ENCODE results near the gene EFL1. TPM values are rescaled to one million over a fixed set of nuclear protein-coding genes. Genes with fewer than 3 reads are reported as not detected.

Gene EFL1
- total and polyA plus RNA-seq, 2 of the 8 experiments (the other 6 are each of a cell fraction or from before 2014, with no cell fraction given) = 10.8 to 31.5 TPM

GRCh38 chr15:82300883-82301282 lies 38.3 kb upstream of the EFL1 start:
- Histone ChIP-seq H2AFZ (ENCODE audit: low read length) (no peak overlapping the region), H3K14ac (ENCODE audit: insufficient read length) (no peak overlapping the region), H3K18ac (ENCODE audit: extremely low read depth, low read length) (no peak overlapping the region), H3K36me3 (ENCODE audit: control insufficient read depth in 2 of 4, insufficient read depth in 4 of 4, low read length in 3 of 4) (no peaks in the 10 kb centered on the region), H3K79me1 (ENCODE audit: low read depth, low read length) (no peaks in the 10 kb centered on the region), H4K5ac (ENCODE audit: insufficient read length, low read depth, low read length) (no peak overlapping the region), H3K9ac (replicated peaks in 1 of 4; ENCODE audit: extremely low read depth in 1 of 4, low read depth in 3 of 4, low read length in 3 of 4) (no peak overlapping the region), H3K4ac (replicated peaks; ENCODE audit: insufficient read length, low read depth, low read length) (no peak overlapping the region), H3K27ac (ENCODE audit: low read depth, low read length) (no peak overlapping the region), H2BK120ac (replicated peaks; ENCODE audit: low read depth, low read length) (no peak overlapping the region), H2BK20ac (ENCODE audit: low read length) (no peak overlapping the region), H3K9me3 (ENCODE audit: insufficient read depth in 2 of 2, low read depth in 1 of 2, low read length in 1 of 2) (no peaks in the 10 kb centered on the region), H2BK12ac (ENCODE audit: low read depth, low read length) (no peak overlapping the region), H3K4me1 (replicated peaks in 1 of 4; ENCODE audit: control insufficient read depth in 3 of 4, insufficient read depth in 4 of 4, low read length in 3 of 4) (peaks cover 0 to 3% (median 0%) of the 10 kb centered on the region in 4 experiments; a peak in 2 of 7 replicates), H3K4me2 (ENCODE audit: insufficient read depth in 1 of 2, low read depth in 2 of 2, low read length in 2 of 2) (no peak overlapping the region), H3K23ac (ENCODE audit: insufficient read length) (no peak overlapping the region), H2AK5ac (ENCODE audit: low read depth, low read length) (no peak overlapping the region), H2BK5ac (ENCODE audit: low read depth, low read length) (no peak overlapping the region), H4K20me1 (replicated peaks in 1 of 2; ENCODE audit: control insufficient read depth in 1 of 2, insufficient read depth in 2 of 2, low read length in 2 of 2) (no peaks in the 10 kb centered on the region), H3K79me2 (ENCODE audit: control insufficient read depth in 1 of 2, insufficient read depth in 2 of 2, low read length in 2 of 2) (no peaks in the 10 kb centered on the region), H3K23me2 (ENCODE audit: low read depth, low read length) (no peaks in the 10 kb centered on the region), H3K27me3 (replicated peaks in 1 of 4; ENCODE audit: control insufficient read depth in 3 of 4, extremely low read depth in 1 of 4, insufficient read depth in 3 of 4, low read length in 3 of 4) (no peaks in the 10 kb centered on the region), H3K56ac (replicated peaks; ENCODE audit: insufficient read length, low read depth, low read length) (no peak overlapping the region), H4K91ac (replicated peaks; ENCODE audit: insufficient read length, low read length) (no peak overlapping the region), H2BK15ac (ENCODE audit: low read length) (no peak overlapping the region), H3K4me3 (ENCODE audit: extremely low read depth in 1 of 4, insufficient read depth in 2 of 4, low read depth in 3 of 4, low read length in 4 of 4) (no peak overlapping the region), H4K8ac (ENCODE audit: extremely low read depth, insufficient read depth, low read length) (no peak overlapping the region)
- ChIA-PET CTCF (ENCODE audit: partially characterized antibody) (no interaction called here), POLR2A (ENCODE audit: partially characterized antibody) (no interaction called here)
- FAIRE-seq (no peak), DNase-seq (ENCODE audit: low read depth in 1 of 2, low spot score in 2 of 2) (peak in 1 of 2 experiments; percentile 34)
- WGBS, 2 experiments (ENCODE audit: extremely low coverage in 1 of 2, insufficient coverage in 1 of 2, insufficient read length in 1 of 2, insufficient replicate concordance in 2 of 2, low coverage in 1 of 2, low lambda C conversion rate in 2 of 2, missing lambda C conversion rate in 1 of 2) = 93% methylated on average over 7 of the region's 7 CpGs; no CpG with 5 or more reads in 1 of the 2 experiments
- TF ChIP-seq MAFK (IDR thresholded peaks at IDR 0.05; ENCODE audit: low read depth, low read length) (no peak), ASH2L (IDR thresholded peaks at IDR 0.05; ENCODE audit: low read length) (no peak), BACH1 (IDR thresholded peaks at IDR 0.05; ENCODE audit: low read length) (no peak), ATF2 (IDR thresholded peaks at IDR 0.05; ENCODE audit: low read length) (no peak), SAP30 (IDR thresholded peaks at IDR 0.05; ENCODE audit: insufficient read depth, insufficient replicate concordance, low read length) (no peak), EGR1 (IDR thresholded peaks at IDR 0.05; ENCODE audit: borderline replicate concordance, low read depth, low read length) (no peak), YY1 (IDR thresholded peaks at IDR 0.05; ENCODE audit: low read depth, low read length) (no peak), RXRA (IDR thresholded peaks at IDR 0.05; ENCODE audit: insufficient read depth, low read depth, low read length) (no peak), SP4 (IDR thresholded peaks at IDR 0.05; ENCODE audit: low read length) (no peak), KDM5A (IDR thresholded peaks at IDR 0.05; ENCODE audit: low read length) (no peak), GTF2F1 (IDR thresholded peaks at IDR 0.05; ENCODE audit: borderline replicate concordance, low read depth, low read length) (no peak), TAF7 (optimal IDR thresholded peaks at IDR 0.05; ENCODE audit: borderline replicate concordance, low read depth, low read length) (no peak)
